ENCODE results near the gene OTUD1. TPM values are rescaled to one million over a fixed set of nuclear protein-coding genes. Genes with fewer than 3 reads are reported as not detected.

Gene OTUD1
- total and polyA plus RNA-seq, 2 donors from 2014 or later, result 14.1 to 27.1 TPM

- Histone ChIP-seq H3K9me3 (ENCODE audit: control insufficient read depth in 2 of 3, insufficient read depth in 1 of 3, low read length in 3 of 3) (no peaks in the 10 kb centered on the region), H3K9ac (ENCODE audit: low read length in 3 of 3) (no peak overlapping the region), H3K36me3 (ENCODE audit: control insufficient read depth in 2 of 3, insufficient read depth in 3 of 3, low read length in 3 of 3) (no peaks in the 10 kb centered on the region), H3K4me3 (ENCODE audit: low read length in 3 of 3) (no peak overlapping the region), H3K27ac (ENCODE audit: low read depth in 2 of 2, low read length in 2 of 2) (no peak overlapping the region), H3K27me3 (ENCODE audit: control insufficient read depth, insufficient read depth, low read length) (no peaks in the 10 kb centered on the region), H3K4me1 (ENCODE audit: control insufficient read depth in 2 of 3, insufficient read depth in 2 of 3, low read depth in 1 of 3, low read length in 3 of 3) (no peaks in the 10 kb centered on the region)
- DNase-seq (no peak), FAIRE-seq (no peak)
- intact Hi-C loops (cut with DNase I), result no loop called here
- TF ChIP-seq CTCF (IDR thresholded peaks at IDR 0.05; ENCODE audit: borderline replicate concordance, extremely low read depth, insufficient read depth), result no peak
Measured at GRCh38 chr10:23402856-23403255, 36.0 kb upstream of the OTUD1 start.

- FAIRE-seq, result no peak
- no peaks in the 10 kb centered on the region for H3K4me1 ChIP-seq (ENCODE audit: control insufficient read depth in 2 of 3, insufficient read depth in 2 of 3, low read depth in 1 of 3, low read length in 3 of 3)
- no peaks in the 10 kb centered on the region for H3K9me3 ChIP-seq (ENCODE audit: control insufficient read depth in 2 of 3, insufficient read depth in 1 of 3, low read length in 3 of 3)
- no peak overlapping the region for H3K4me3 ChIP-seq (ENCODE audit: low read length in 3 of 3)
- intact Hi-C loops (cut with DNase I), result no loop called here
- no peak for DNase-seq
- TF ChIP-seq CTCF (IDR thresholded peaks at IDR 0.05; ENCODE audit: borderline replicate concordance, extremely low read depth, insufficient read depth), result no peak
- H3K36me3 ChIP-seq (ENCODE audit: control insufficient read depth in 2 of 3, insufficient read depth in 3 of 3, low read length in 3 of 3), result no peaks in the 10 kb centered on the region
- H3K27me3 ChIP-seq (ENCODE audit: control insufficient read depth, insufficient read depth, low read length), result no peaks in the 10 kb centered on the region
- H3K9ac ChIP-seq (ENCODE audit: low read length in 3 of 3), result no peak overlapping the region
- no peak overlapping the region for H3K27ac ChIP-seq (ENCODE audit: low read depth in 2 of 2, low read length in 2 of 2)
Measured at GRCh38 chr10:23403278-23403677, 35.6 kb upstream of the OTUD1 start.

GRCh38 chr10:23403719-23404118 is 35.2 kb upstream of the OTUD1 start:
- no peak for DNase-seq
- H3K27ac ChIP-seq (ENCODE audit: low read depth in 2 of 2, low read length in 2 of 2), result no peak overlapping the region
- H3K9me3 ChIP-seq (ENCODE audit: control insufficient read depth in 2 of 3, insufficient read depth in 1 of 3, low read length in 3 of 3), result no peaks in the 10 kb centered on the region
- no peak for FAIRE-seq
- H3K27me3 ChIP-seq (ENCODE audit: control insufficient read depth, insufficient read depth, low read length), result no peaks in the 10 kb centered on the region
- no peaks in the 10 kb centered on the region for H3K36me3 ChIP-seq (ENCODE audit: control insufficient read depth in 2 of 3, insufficient read depth in 3 of 3, low read length in 3 of 3)
- H3K9ac ChIP-seq (ENCODE audit: low read length in 3 of 3), result no peak overlapping the region
- H3K4me3 ChIP-seq (ENCODE audit: low read length in 3 of 3), result no peak overlapping the region
- no peaks in the 10 kb centered on the region for H3K4me1 ChIP-seq (ENCODE audit: control insufficient read depth in 2 of 3, insufficient read depth in 2 of 3, low read depth in 1 of 3, low read length in 3 of 3)
- TF ChIP-seq CTCF (IDR thresholded peaks at IDR 0.05; ENCODE audit: borderline replicate concordance, extremely low read depth, insufficient read depth), result no peak
- intact Hi-C loops (cut with DNase I), result no loop called here

GRCh38 chr10:23404461-23404980 is 34.4 kb upstream of the OTUD1 start:
- no peak overlapping the region for H3K27ac ChIP-seq (ENCODE audit: low read depth in 2 of 2, low read length in 2 of 2)
- no peaks in the 10 kb centered on the region for H3K9me3 ChIP-seq (ENCODE audit: control insufficient read depth in 2 of 3, insufficient read depth in 1 of 3, low read length in 3 of 3)
- no peak for TF ChIP-seq CTCF (IDR thresholded peaks at IDR 0.05; ENCODE audit: borderline replicate concordance, extremely low read depth, insufficient read depth)
- FAIRE-seq, result no peak
- no peaks in the 10 kb centered on the region for H3K36me3 ChIP-seq (ENCODE audit: control insufficient read depth in 2 of 3, insufficient read depth in 3 of 3, low read length in 3 of 3)
- no peak overlapping the region for H3K9ac ChIP-seq (ENCODE audit: low read length in 3 of 3)
- intact Hi-C loops (cut with DNase I), result no loop called here
- no peaks in the 10 kb centered on the region for H3K4me1 ChIP-seq (ENCODE audit: control insufficient read depth in 2 of 3, insufficient read depth in 2 of 3, low read depth in 1 of 3, low read length in 3 of 3)
- no peak overlapping the region for H3K4me3 ChIP-seq (ENCODE audit: low read length in 3 of 3)
- H3K27me3 ChIP-seq (ENCODE audit: control insufficient read depth, insufficient read depth, low read length), result no peaks in the 10 kb centered on the region
- no peak for DNase-seq

Measured in kidney (tissue), 14 donors.